Heart left ventricle (tissue), 16 donors: ENCODE data around the gene CHST2. TPM values are rescaled to one million over a fixed set of nuclear protein-coding genes. Genes with fewer than 3 reads are reported as not detected.
"Not testable (repeated sequence)": the region's sequence is repeated elsewhere in the genome, so short reads cannot be mapped to it uniquely, and the experiment has no call there.

ENCODE experiments used
- ATAC-seq, 4 donors: fragments of 200-7000 bp; cut with Tn5 transposase; one replicate each; pipeline ENCODE4 v1.9.1; 2020 to 2022; ENCODE audit warnings: moderate library complexity in 4 of 4, mild to moderate bottlenecking in 3 of 4, moderate number of reproducible peaks in 1 of 4
- DNase-seq, 5 donors: peaks; one replicate each; pipeline ENCODE4 v3.0.0-alpha.2; 2020
- H3K27ac ChIP-seq, 12 donors: fragments of 200-600 bp; sonication (generic) in 4 of 12; one replicate each; pipeline versions ENCODE4 v1.5.0 to v1.8.0; 2016 to 2022; ENCODE audit warnings: mild to moderate bottlenecking in 2 of 12
- H3K27me3 ChIP-seq, 9 donors: fragments of 200-600 bp; sonication (generic) in 2 of 9; one replicate each; pipeline versions ENCODE4 v1.5.1 to v1.8.0; 2016 to 2022; ENCODE audit warnings: mild to moderate bottlenecking in 3 of 9
- H3K36me3 ChIP-seq, 9 donors: fragments of 200-600 bp; sonication (generic) in 2 of 9; one replicate each; pipeline versions ENCODE4 v1.5.0 to v1.8.0; 2018 to 2022; ENCODE audit warnings: mild to moderate bottlenecking in 2 of 9
- H3K4me1 ChIP-seq, 12 donors: fragments of 200-600 bp; sonication (generic) in 4 of 12; one replicate each; pipeline versions ENCODE4 v1.5.0 to v1.8.0; 2016 to 2022; ENCODE audit warnings: mild to moderate bottlenecking in 3 of 12
- H3K4me3 ChIP-seq, 12 donors: fragments of 200-600 bp; sonication (generic) in 4 of 12; one replicate each; pipeline versions ENCODE4 v1.5.0 to v1.8.0; 2017 to 2022; ENCODE audit warnings: mild to moderate bottlenecking in 9 of 12, moderate library complexity in 4 of 12
- H3K9me3 ChIP-seq, 12 donors: fragments of 200-600 bp; sonication (generic) in 4 of 12; one replicate each; pipeline versions ENCODE4 v1.5.0 to v1.8.0; 2016 to 2022; ENCODE audit warnings: mild to moderate bottlenecking in 1 of 12
- CTCF ChIP-seq, 12 donors: fragments of 200-600 bp; sonication (generic) in 4 of 12; IDR thresholded peaks; one replicate each; pipeline versions ENCODE4 v1.5.0 to v1.8.0; 2018 to 2022; ENCODE audit warnings: antibody characterized with exemption in 12 of 12, mild to moderate bottlenecking in 5 of 12
- POLR2A ChIP-seq, 2 donors: fragments of 450-650 bp; IDR thresholded peaks; one replicate each; pipeline ENCODE4 v1.6.1; 2017; ENCODE audit warnings: antibody characterized with exemption in 2 of 2, mild to moderate bottlenecking in 2 of 2, moderate library complexity in 2 of 2
- WGBS, 4 donors: extraction: QIAGEN DNeasy Blood & Tissue Kit in 2 of 4; methylation state at CpG; one replicate each; pipeline versions ENCODE4 v1.1.5 to v1.1.7; 2013 to 2018; 5-methylcytosine and 5-hydroxymethylcytosine counted together
- intact Hi-C, 10 donors: fragments of 100-400 bp; cut with DNase I; formaldehyde crosslinking; loops; one replicate each; pipeline versions ENCODE4 v1.11.1 to v1.14.2; 2022
- long read RNA-seq, 3 donors: library from polyadenylated mRNA; unstranded; transcript quantifications; one replicate each; pipeline ENCODE4 v2.0.0, GENCODE V29; 2020 to 2021
- polyA plus RNA-seq, 2 donors: library from polyadenylated mRNA; stranded (reverse); fragments of 200-250 nt; gene quantifications; one replicate each; pipeline ENCODE4 v1.2.3, GENCODE V29; 2013
- total RNA-seq, 9 donors: library from RNA; depleted of rRNA in 2 of 9; stranded (reverse); fragments of >200 nt in 2 of 9; fragmentation: NEBNext Ultra II Directional in 3 of 9; extraction: Animal tissue kit (Norgen Biotek cat#: 25700) in 3 of 9; gene quantifications; one replicate each; pipeline versions ENCODE4 v1.1.0 to v1.2.4, GENCODE V29; 2016 to 2023
- donor health status: ischemic (EF 13 %, LVEDD 7.1; RV severe dilation, severe dysfunction).
- donor health status: healthy with polysubstance abuse.
- donor health status: DM: no; HTN: yes; CAD: no.
- donor health status: DM: no; HTN: no; CAD: no.
- donor health status: ischemic (EF 25% LVEDD 6.9; RV normal size, moderate dysfunction).
- donor health status: ischemic (EF 25% LVEDD 5.7; RV mildly dilated, moderate dysfunction).
- donor health status: healthy.
- donor health status: DM: yes; HTN: yes; CAD: no.
- donor health status: ischemic (EF 35%, LVEDD 5.7; RV mildly dilated, moderate dysfunction).
- donor health status: nonischemic (EF 11% LVEDD 7.7; RV severe dilation, severe dysfunction).
- donor health status: DM: yes; HTN: yes; CAD: no.
- donor health status: PGD.
- donor health status: ischemic (EF 29% LVEDD 5.4; RV normal size, mild dysfunction).
- donor health status: nonischemic (EF 23%, LVEDD 6.1; RV moderate dilation, normal function).

The CHST2 gene
- total RNA-seq, result 1 to 10 TPM; 1.3 to 8.7 (median 2.4) TPM
- 1 to 10 TPM in 1 of 2 donors, under 1 TPM in 1; 0.84 to 2.8 TPM for polyA plus RNA-seq
- long read RNA-seq, donor 1, full-length matches to known transcripts, result 5 of 7 reads
- long read RNA-seq, donor 1, partial matches to known transcripts, result 0 of 7 reads
- long read RNA-seq, donor 1, other reads (novel, unspliced or antisense), result 2 of 7 reads
- long read RNA-seq, donor 2, partial matches to known transcripts, result 2 of 3 reads
- long read RNA-seq, donor 2, other reads (novel, unspliced or antisense), result 1 of 3 reads
- long read RNA-seq, donor 3, full-length matches to known transcripts, result 3 of 5 reads
- long read RNA-seq, donor 3, partial matches to known transcripts, result 0 of 5 reads
- long read RNA-seq, donor 3, other reads (novel, unspliced or antisense), result 2 of 5 reads

DNA sequence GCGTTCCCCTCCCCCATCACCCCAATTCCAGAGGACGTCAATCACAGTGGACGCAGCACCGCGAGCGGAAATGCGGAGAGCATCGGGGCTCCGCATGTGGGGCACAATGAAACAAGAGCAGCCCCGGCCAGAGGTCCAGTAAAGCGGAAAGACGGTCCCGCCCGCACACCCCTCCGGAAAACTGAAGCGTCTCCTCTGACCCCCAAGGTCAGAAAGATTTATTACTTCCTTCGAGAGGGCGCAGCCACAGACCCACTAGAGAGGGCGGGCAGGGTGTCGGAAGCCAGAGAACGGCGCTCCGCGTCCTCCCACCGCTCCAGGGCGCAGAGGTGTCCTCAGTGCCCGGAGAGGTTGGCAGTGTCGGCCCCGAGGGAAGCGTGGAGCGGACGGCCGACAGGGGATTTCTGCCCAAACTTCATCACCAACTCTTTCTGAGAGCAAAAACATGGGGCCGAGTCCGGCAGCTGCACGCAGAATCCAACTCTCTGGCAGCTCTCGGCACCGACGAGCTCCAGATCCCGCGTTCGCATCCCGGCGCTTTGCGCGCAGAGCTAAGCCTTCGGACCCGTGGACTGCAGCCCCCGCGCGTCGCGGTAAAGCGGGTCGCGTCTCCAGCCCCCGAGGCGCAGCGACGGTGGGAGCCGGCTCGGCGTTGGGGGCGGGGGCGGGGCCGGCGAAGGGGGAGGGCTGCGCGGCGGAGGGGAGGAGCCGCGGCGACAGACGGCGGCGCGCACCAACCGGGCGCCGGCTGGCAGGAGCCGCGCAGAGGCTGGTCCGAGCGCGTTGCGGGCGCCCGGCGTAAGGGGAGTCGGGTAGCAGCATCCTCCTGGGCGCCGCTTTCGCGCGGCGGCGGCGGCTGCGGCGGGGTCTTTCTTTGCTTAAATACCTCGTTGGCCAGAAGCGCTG, at the start of gene CHST2:
TSS of gene CHST2 (plus strand) at position 763 of the 906 bp plus-strand sequence. CDS start 1,046 bp downstream, outside the sequence.
- peaks cover 0 to 33% (median 9%) of the 10 kb centered on the region in 9 donors for H3K27me3 ChIP-seq
- peak in 1 of 2 donors; percentile 51 for TF ChIP-seq POLR2A (IDR thresholded peaks at IDR 0.05)
- no peak for TF ChIP-seq CTCF (IDR thresholded peaks at IDR 0.05)
- H3K9me3 ChIP-seq, result no peaks in the 10 kb centered on the region
- peak; percentile 73 to 87 (median 75) for DNase-seq
- H3K36me3 ChIP-seq, result peaks cover 0 to 6% (median 0%) of the 10 kb centered on the region in 9 donors
- intact Hi-C loops, result loop anchor here in 4 of 10 donors (2.0 to 10.0 kb wide), 3 partner anchors 526 to 846 kb away; no protein-coding TSS in a partner anchor
- peak within 1 kb of the TSS in 11 of 12 donors; percentile 43 to 82 (median 60) for H3K27ac ChIP-seq
- 0 to 2% (median 1%) methylated on average over 23 to 102 of the region's 102 CpGs for WGBS, 4 donors
- H3K4me3 ChIP-seq, result peak within 1 kb of the TSS; percentile 51 to 91 (median 72)
- H3K4me1 ChIP-seq, result peaks cover 0 to 37% (median 2%) of the 10 kb centered on the region in 12 donors
- ATAC-seq, result peak; percentile 66 to 98 (median 94)

- Histone ChIP-seq H3K27ac (no peak overlapping the region), H3K4me3 (no peak overlapping the region), H3K4me1 (no peaks in the 10 kb centered on the region), H3K27me3 (no peaks in the 10 kb centered on the region), H3K9me3 (no peaks in the 10 kb centered on the region), H3K36me3 (no peaks in the 10 kb centered on the region)
- intact Hi-C loops, result loop anchor here in 1 of 10 donors (10.0 kb wide), 1 partner anchor 574 kb away; no protein-coding TSS in a partner anchor
- WGBS, 4 donors, result 64 to 84% (median 74%) methylated on average over 3 of the region's 3 CpGs
- ATAC-seq, result no peak
- no peak for TF ChIP-seq CTCF (IDR thresholded peaks at IDR 0.05)
- no peak for TF ChIP-seq POLR2A (IDR thresholded peaks at IDR 0.05)
- no peak for DNase-seq
Measured at GRCh38 chr3:143070977-143071551, 48.5 kb upstream of the CHST2 start.

GRCh38 chr3:143071776-143072175, 47.8 kb upstream of the CHST2 start:
- Histone ChIP-seq H3K9me3 (no peaks in the 10 kb centered on the region), H3K4me3 (no peak overlapping the region), H3K36me3 (no peaks in the 10 kb centered on the region), H3K4me1 (no peaks in the 10 kb centered on the region), H3K27me3 (no peaks in the 10 kb centered on the region), H3K27ac (no peak overlapping the region)
- no peak for TF ChIP-seq POLR2A (IDR thresholded peaks at IDR 0.05)
- ATAC-seq (no peak), DNase-seq (no peak)
- WGBS, 4 donors, result 90 to 97% (median 93%) methylated on average over 6 of the region's 6 CpGs
- intact Hi-C loops, result loop anchor here in 1 of 10 donors (10.0 kb wide), 1 partner anchor 573 kb away; no protein-coding TSS in a partner anchor

- not testable (repeated sequence) for H3K36me3 ChIP-seq, H3K9me3 ChIP-seq, DNase-seq, H3K4me3 ChIP-seq, ATAC-seq, H3K27ac ChIP-seq, H3K4me1 ChIP-seq, H3K27me3 ChIP-seq
- intact Hi-C loops, result loop anchor here in 1 of 10 donors (10.0 kb wide), 1 partner anchor 572 kb away; no protein-coding TSS in a partner anchor
- 90 to 93% (median 92%) methylated on average over 12 of the region's 12 CpGs for WGBS, 4 donors
Measured at GRCh38 chr3:143072298-143073020, 47.1 kb upstream of the CHST2 start.

- H3K36me3 ChIP-seq, H3K9me3 ChIP-seq, H3K27me3 ChIP-seq, H3K4me1 ChIP-seq, ATAC-seq, H3K4me3 ChIP-seq, DNase-seq, H3K27ac ChIP-seq: not testable (repeated sequence)
- intact Hi-C loops, result loop anchor here in 1 of 10 donors (10.0 kb wide), 1 partner anchor 571 kb away; no protein-coding TSS in a partner anchor
- 91 to 96% (median 92%) methylated on average over 12 to 15 of the region's 15 CpGs for WGBS, 4 donors
Measured at GRCh38 chr3:143073541-143073940, 46.0 kb upstream of the CHST2 start.

GRCh38 chr3:143073983-143074382, 45.6 kb upstream of the CHST2 start:
- H3K4me1 ChIP-seq, H3K9me3 ChIP-seq, H3K4me3 ChIP-seq, H3K27me3 ChIP-seq, ATAC-seq, H3K27ac ChIP-seq, H3K36me3 ChIP-seq, DNase-seq: not testable (repeated sequence)
- WGBS, 4 donors, result 69 to 82% (median 79%) methylated on average over 4 to 5 of the region's 5 CpGs
- intact Hi-C loops, result loop anchor here in 1 of 10 donors (10.0 kb wide), 1 partner anchor 571 kb away; no protein-coding TSS in a partner anchor
